HepG2 (cell line): ENCODE results near the gene FALEC.

Source experiments
- CENPX ChIP-seq: sonication (generic); formaldehyde crosslinking; IDR thresholded peaks from 2 replicates; pipeline ENCODE4 v1.9.0; 2021; ENCODE audit warnings: mild to moderate bottlenecking, missing genetic modification reagents, moderate library complexity
- JUN ChIP-seq: sonication (generic); formaldehyde crosslinking; IDR thresholded peaks from 2 replicates; pipeline ENCODE4 v1.4.0; 2020; ENCODE audit warnings: mild to moderate bottlenecking, missing genetic modification reagents
- YY1 ChIP-seq: IDR thresholded peaks from 2 replicates; pipeline ENCODE4 v1.6.1; 2011; ENCODE audit warnings: low read length, low read depth, moderate library complexity, mild to moderate bottlenecking; ENCODE audit not compliant: insufficient read depth, insufficient replicate concordance
- ZNF749 ChIP-seq: sonication (generic); formaldehyde crosslinking; IDR thresholded peaks from 2 replicates; pipeline ENCODE4 v1.8.0; 2022; ENCODE audit warnings: mild to moderate bottlenecking, missing genetic modification reagents, moderate library complexity, borderline replicate concordance

- TF ChIP-seq JUN (CRISPR knock-in tag) (no peak), CENPX (CRISPR knock-in tag) (no peak), YY1 (no peak), ZNF749 (no peak)
Observed at GRCh38 chr1:150505431-150505830, 10.1 kb upstream of the FALEC start.
